Chondrocyte (in vitro differentiated cells): ENCODE results near the gene DNAJB5. TPM values are rescaled to one million over a fixed set of nuclear protein-coding genes. Genes with fewer than 3 reads are reported as not detected.

Source experiments
- DNase-seq: peaks from one replicate; pipeline ENCODE4 v3.0.0; 2021; ENCODE audit warnings: mixed read lengths, low spot score
- H3K27ac Mint-ChIP-seq: one replicate; pipeline ENCODE4 v1.8.0; 2021; ENCODE audit warnings: mild to moderate bottlenecking, moderate library complexity, mixed read lengths; ENCODE audit not compliant: unreplicated experiment
- H3K27me3 Mint-ChIP-seq: 2 replicates; pipeline ENCODE4 v1.8.0; 2021; ENCODE audit warnings: low read depth, mixed read lengths
- H3K36me3 Mint-ChIP-seq: 2 replicates; pipeline ENCODE4 v1.8.0; 2021; ENCODE audit warnings: low read depth, mixed read lengths
- H3K4me1 Mint-ChIP-seq: 2 replicates; pipeline ENCODE4 v1.8.0; 2021; ENCODE audit warnings: low read depth, mild to moderate bottlenecking, mixed read lengths
- H3K4me3 Mint-ChIP-seq: one replicate; pipeline ENCODE4 v1.8.0; 2021; ENCODE audit warnings: mild to moderate bottlenecking, moderate library complexity, mixed read lengths; ENCODE audit not compliant: unreplicated experiment
- H3K9me3 Mint-ChIP-seq: 2 replicates; pipeline ENCODE4 v1.8.0; 2021; ENCODE audit warnings: low read depth, mixed read lengths
- total RNA-seq: library from RNA; stranded (reverse); gene quantifications from 3 replicates; pipeline ENCODE4 v1.2.1, GENCODE V29; 2021
- TF ChIP-seq, protein P1 (sequence below): fragments of 200-600 bp; sonication (generic); IDR thresholded peaks from 2 replicates; pipeline ENCODE4 v1.5.0; 2021; ENCODE audit warnings: antibody characterized with exemption, mild to moderate bottlenecking, moderate library complexity

The DNAJB5 gene
- total RNA-seq, 1 donor from 2014 or later = 15.2 TPM

DNA sequence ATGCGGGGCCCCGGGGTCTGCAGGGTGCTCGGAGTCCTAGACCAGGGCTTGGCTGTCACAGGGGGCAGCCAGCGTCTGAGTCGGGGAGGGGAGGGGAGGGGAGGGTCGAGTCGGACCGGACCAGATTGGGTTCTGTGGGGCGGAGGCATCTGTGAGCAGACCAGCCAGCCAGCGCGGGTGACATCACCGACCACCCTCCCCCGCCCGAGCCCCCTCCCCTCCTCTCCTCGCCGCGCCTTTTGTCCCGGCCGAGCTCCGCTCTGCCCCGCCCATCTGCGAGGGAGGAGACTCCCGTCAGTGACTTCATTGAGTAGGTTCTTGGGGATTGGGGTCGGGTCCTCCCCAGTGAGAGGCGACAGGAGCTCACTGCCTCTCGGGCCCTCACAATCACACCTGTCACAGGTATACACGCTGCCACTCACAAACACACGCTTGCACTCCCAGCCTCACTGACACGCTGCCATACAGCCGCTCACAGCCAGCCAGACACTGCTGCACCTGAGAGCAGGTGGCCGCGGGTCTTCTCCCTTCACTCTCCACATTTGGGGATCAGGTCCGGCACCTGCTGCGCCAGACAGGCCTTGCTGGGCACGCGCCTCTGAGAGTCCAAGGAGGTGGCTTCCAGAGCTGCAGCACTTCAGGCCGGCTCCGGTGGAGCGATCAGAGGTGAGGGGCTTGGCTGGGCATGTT lies 546 bp downstream of the DNAJB5 start:
- no peaks in the 10 kb centered on the region for H3K36me3 Mint-ChIP-seq
- DNase-seq = no peak

DNA sequence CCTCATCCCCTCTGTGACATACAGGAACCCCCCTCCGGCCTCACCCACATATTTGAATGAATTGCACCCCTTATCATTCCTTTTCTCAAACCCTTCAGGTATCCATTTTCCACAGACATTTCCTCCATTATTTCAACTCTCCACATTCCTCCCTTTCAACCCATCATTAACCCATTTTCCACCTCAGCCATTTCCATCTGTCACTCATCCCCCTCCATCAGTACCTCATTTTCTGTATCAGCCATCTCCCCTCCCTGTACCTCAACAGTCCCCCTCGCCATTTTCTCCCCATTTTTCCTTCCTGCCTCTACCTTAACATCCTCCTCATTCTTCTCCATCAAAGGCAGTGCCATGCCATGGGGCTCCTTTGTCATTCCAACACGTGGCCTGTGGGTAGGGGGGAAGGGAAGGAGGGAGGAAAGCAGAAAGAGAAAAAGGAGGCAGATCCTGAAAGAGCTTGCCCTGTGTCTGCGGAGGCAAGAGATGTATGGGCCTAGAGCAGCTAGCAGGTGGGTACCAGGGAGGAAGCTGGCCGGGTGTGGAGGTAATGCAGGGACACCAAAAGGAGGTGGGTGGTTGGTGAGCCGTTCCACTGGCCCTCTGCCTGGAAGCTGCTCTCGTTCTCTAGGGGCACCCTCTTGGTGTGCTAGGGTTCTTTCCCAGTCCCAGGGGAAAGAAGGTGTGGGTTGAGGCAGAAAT lies 1.5 kb downstream of the DNAJB5 start:
- Mint-ChIP-seq H3K27ac (peak overlapping the region; percentile 96), H3K4me3 (peak overlapping the region; percentile 87), H3K9me3 (no peaks in the 10 kb centered on the region), H3K4me1 (peaks cover 66% of the 10 kb centered on the region), H3K27me3 (no peaks in the 10 kb centered on the region), H3K36me3 (no peaks in the 10 kb centered on the region)
- DNase-seq = no peak
- TF ChIP-seq, protein P1, sequence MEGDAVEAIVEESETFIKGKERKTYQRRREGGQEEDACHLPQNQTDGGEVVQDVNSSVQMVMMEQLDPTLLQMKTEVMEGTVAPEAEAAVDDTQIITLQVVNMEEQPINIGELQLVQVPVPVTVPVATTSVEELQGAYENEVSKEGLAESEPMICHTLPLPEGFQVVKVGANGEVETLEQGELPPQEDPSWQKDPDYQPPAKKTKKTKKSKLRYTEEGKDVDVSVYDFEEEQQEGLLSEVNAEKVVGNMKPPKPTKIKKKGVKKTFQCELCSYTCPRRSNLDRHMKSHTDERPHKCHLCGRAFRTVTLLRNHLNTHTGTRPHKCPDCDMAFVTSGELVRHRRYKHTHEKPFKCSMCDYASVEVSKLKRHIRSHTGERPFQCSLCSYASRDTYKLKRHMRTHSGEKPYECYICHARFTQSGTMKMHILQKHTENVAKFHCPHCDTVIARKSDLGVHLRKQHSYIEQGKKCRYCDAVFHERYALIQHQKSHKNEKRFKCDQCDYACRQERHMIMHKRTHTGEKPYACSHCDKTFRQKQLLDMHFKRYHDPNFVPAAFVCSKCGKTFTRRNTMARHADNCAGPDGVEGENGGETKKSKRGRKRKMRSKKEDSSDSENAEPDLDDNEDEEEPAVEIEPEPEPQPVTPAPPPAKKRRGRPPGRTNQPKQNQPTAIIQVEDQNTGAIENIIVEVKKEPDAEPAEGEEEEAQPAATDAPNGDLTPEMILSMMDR = no peak

More for the DNA sequence above, 546 bp downstream of the DNAJB5 start:
- peak overlapping the region; percentile 87 for H3K4me3 Mint-ChIP-seq
- H3K4me1 Mint-ChIP-seq = peaks cover 60% of the 10 kb centered on the region
- no peaks in the 10 kb centered on the region for H3K27me3 Mint-ChIP-seq
- no peaks in the 10 kb centered on the region for H3K9me3 Mint-ChIP-seq
- TF ChIP-seq, protein P1 = no peak
- H3K27ac Mint-ChIP-seq = peak overlapping the region; percentile 96

DNA sequence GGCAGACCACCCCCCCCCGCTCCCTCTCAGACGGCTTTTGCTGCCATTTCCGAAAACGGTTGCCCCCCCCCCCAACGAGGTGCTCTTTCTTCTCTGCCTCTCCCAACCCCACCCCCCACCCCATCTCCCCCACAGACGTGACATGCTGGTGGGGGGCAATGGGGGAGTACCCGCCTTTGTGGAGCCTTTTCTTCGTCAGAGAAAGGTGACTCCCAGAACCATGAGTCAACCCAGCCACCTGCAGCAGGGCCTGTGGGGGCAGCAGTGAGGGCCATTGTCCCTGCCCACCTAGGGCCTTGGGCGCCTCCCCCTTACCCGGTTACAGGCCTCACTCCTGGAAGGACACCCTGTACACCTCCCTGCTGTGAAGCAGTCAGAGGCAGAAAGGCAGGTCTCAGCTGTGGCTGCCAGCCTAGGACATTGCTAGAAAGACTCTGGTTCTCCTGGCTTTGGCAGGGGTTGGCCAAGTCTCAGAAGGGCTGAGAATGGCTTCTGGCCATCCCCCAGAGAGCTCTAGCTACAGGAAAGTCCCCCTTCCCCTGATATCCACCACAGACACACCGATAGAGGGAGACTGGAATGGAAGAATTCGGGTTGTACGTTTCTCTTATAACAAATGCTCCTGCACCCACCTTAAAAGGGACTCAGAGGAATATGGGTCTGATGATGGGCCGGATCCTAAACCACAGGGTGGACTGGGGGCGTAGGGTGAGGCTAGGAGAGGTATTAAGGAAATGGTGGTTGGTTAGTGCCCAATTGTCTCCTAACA lies 2.2 kb downstream of the DNAJB5 start:
- Mint-ChIP-seq H3K36me3 (peaks cover 4% of the 10 kb centered on the region), H3K4me1 (peaks cover 65% of the 10 kb centered on the region), H3K27ac (peak overlapping the region; percentile 96), H3K9me3 (no peaks in the 10 kb centered on the region), H3K4me3 (no peak overlapping the region), H3K27me3 (no peaks in the 10 kb centered on the region)
- TF ChIP-seq, protein P1 = peak; percentile 22
- no peak for DNase-seq

DNA sequence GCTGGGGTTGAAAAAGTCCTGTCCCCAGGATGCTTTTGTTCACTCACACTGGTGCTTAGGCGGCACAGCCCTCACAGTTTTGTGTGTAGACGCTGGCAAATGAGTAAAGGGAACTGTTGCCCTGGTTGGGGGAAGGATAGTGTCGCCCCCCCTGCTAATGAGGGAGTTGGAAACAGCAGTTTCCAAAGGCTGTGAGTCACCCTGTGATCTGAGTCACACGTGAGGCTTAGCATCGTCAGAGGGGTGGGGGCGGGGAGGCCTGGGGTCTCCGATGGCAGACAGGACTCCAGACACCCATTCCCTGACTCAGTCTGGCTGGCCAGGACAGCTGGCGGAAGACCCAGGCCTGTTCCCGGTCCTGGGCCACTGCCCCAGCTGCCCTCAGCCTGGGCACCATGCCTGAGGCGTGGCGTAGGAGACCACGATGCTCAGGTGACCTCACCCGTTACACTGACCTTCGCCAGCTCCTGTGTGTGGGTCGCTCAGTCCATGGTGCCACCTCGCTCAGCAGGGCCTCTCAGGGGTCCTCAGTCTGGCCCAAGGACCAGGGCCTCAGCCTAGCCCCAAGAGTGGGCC lies 2.9 kb downstream of the DNAJB5 start:
- DNase-seq = no peak
- TF ChIP-seq, protein P1 = no peak
- Mint-ChIP-seq H3K9me3 (no peaks in the 10 kb centered on the region), H3K36me3 (peaks cover 9% of the 10 kb centered on the region), H3K27ac (peak overlapping the region; percentile 92), H3K4me3 (peak overlapping the region; percentile 19), H3K4me1 (peaks cover 68% of the 10 kb centered on the region), H3K27me3 (no peaks in the 10 kb centered on the region)
